ENCODE data around the gene DOCK4.

The DOCK4 gene

GRCh38 chr7:111678986-111679385 is 527.2 kb downstream of the DOCK4 start:
- peak; percentile 8 for DNase-seq (ENCODE audit: low read depth, low spot score)

GRCh38 chr7:111678281-111678680 is 527.9 kb downstream of the DOCK4 start:
- peak; percentile 18 for DNase-seq (ENCODE audit: low read depth, low spot score)

- DNase-seq (ENCODE audit: low read depth, low spot score): peak; percentile 8
Observed at GRCh38 chr7:111677848-111678247, 528.4 kb downstream of the DOCK4 start.

- no peak for DNase-seq (ENCODE audit: low read depth, low spot score)
Observed at GRCh38 chr7:111676811-111677210, 529.4 kb downstream of the DOCK4 start.
